Esophagus squamous epithelium (tissue), 4 donors: ENCODE results near the gene COL16A1.

Experiments
- CTCF ChIP-seq, 6 experiments: fragments of 450-650 bp in 4 of 6; fragments of 200-600 bp in 2 of 6; sonication (generic) in 2 of 6; IDR thresholded peaks; one replicate each; pipeline ENCODE4 v1.5.1; 2016 to 2019; ENCODE audit warnings: antibody characterized with exemption in 6 of 6, mild to moderate bottlenecking in 4 of 6, moderate library complexity in 4 of 6
- POLR2A ChIP-seq, 4 donors: fragments of 450-650 bp; IDR thresholded peaks; one replicate each; pipeline ENCODE4 v1.6.1; 2017; ENCODE audit warnings: antibody characterized with exemption in 4 of 4, mild to moderate bottlenecking in 4 of 4, moderate library complexity in 3 of 4

- TF ChIP-seq CTCF (IDR thresholded peaks at IDR 0.05) (no peak), POLR2A (IDR thresholded peaks at IDR 0.05) (no peak)
Observed at GRCh38 chr1:31742462-31743212, 38.8 kb upstream of the COL16A1 start.
